DND-41 (cell line): Measurements from ENCODE around the gene SV2B.

Source experiments
- CTCF ChIP-seq: IDR thresholded peaks from 2 replicates; pipeline ENCODE4 v1.5.1; 2012; ENCODE audit warnings: borderline replicate concordance, low read length, moderate library complexity, mild to moderate bottlenecking; ENCODE audit not compliant: poor library complexity, severe bottlenecking; ENCODE audit errors: extremely low read depth
- EZH2 ChIP-seq: IDR thresholded peaks from 3 replicates; pipeline ENCODE4 v1.6.1; 2012; ENCODE audit warnings: borderline replicate concordance, low read depth, mild to moderate bottlenecking, moderate library complexity, low read length, inconsistent platforms; ENCODE audit not compliant: severe bottlenecking

GRCh38 chr15:91142106-91142744, 42.2 kb downstream of the SV2B start:
- TF ChIP-seq CTCF = peak; percentile 49
- TF ChIP-seq EZH2 = no peak
